ENCODE data around the gene FGFRL1.
"Not testable (repeated sequence)": the region's sequence is repeated elsewhere in the genome, so short reads cannot be mapped to it uniquely, and the experiment has no call there.

DNA sequence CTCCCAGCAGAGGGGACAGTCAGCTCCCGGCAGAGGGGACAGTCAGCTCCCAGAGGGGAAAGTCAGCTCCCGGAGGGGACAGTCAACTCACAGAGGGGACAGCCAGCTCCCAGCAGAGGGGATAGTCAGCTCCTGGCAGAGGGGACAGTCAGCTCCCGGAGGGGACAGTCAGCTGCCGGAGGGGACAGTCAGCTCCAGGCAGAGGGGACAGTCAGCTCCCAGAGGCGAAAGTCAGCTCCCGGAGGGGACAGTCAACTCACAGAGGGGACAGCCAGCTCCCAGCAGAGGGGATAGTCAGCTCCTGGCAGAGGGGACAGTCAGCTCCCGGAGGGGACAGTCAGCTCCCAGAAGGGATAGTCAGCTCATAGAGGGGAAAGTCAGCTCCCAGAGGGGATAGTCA, 42.5 kb downstream of the FGFRL1 start:
- not testable (repeated sequence) for TF ChIP-seq POLR2A, CTCF (IDR thresholded peaks at IDR 0.05)
